H1 (cell line): ENCODE results near the gene CHRNA5. TPM values are rescaled to one million over a fixed set of nuclear protein-coding genes. Genes with fewer than 3 reads are reported as not detected.

Source experiments
- CTCF ChIA-PET: fragments of 300-600 bp; sonication (Branson Sonifier 250); formaldehyde crosslinking; loops from one replicate; lab custom pipeline; 2021; ENCODE audit not compliant: partially characterized antibody; lab: Charles Lee
- POLR2A ChIA-PET: fragments of 300-600 bp; sonication (Branson Sonifier 250); formaldehyde crosslinking; loops from one replicate; lab custom pipeline; 2021; ENCODE audit warnings: inconsistent platforms; ENCODE audit not compliant: partially characterized antibody; lab: Charles Lee
- DNase-seq, 2 experiments: peaks; one replicate each; pipeline versions ENCODE4 v3.0.0 to v3.0.0-alpha.2; 2010 to 2022; ENCODE audit warnings: low spot score in 2 of 2, low read depth in 1 of 2, mixed read lengths in 1 of 2
- FAIRE-seq: peaks from 2 replicates; lab custom pipeline; 2011; peaks lifted over from hg19 to GRCh38; lab: Jason Lieb, UNC
- H2AFZ ChIP-seq: 2 replicates; pipeline ENCODE4 v1.8.1; 2012; ENCODE audit warnings: low read length, inconsistent platforms
- H2AK5ac ChIP-seq: 2 replicates; pipeline ENCODE4 v1.6.1; 2013; ENCODE audit warnings: low read depth, low read length
- H2BK120ac ChIP-seq: replicated peaks from 2 replicates; pipeline ENCODE3; 2013; ENCODE audit warnings: low read depth, low read length, inconsistent platforms
- H2BK12ac ChIP-seq: 2 replicates; pipeline ENCODE4 v1.6.1; 2013; ENCODE audit warnings: low read depth, low read length
- H2BK15ac ChIP-seq: 2 replicates; pipeline ENCODE4 v1.6.1; 2013; ENCODE audit warnings: low read length
- H2BK20ac ChIP-seq: 2 replicates; pipeline ENCODE4 v1.6.1; 2013; ENCODE audit warnings: low read length
- H2BK5ac ChIP-seq: 2 replicates; pipeline ENCODE4 v1.6.1; 2013; ENCODE audit warnings: low read depth, low read length
- H3K14ac ChIP-seq: 2 replicates; pipeline ENCODE4 v1.6.1; 2013; ENCODE audit warnings: inconsistent platforms; ENCODE audit not compliant: insufficient read length
- H3K18ac ChIP-seq: 2 replicates; pipeline ENCODE4 v1.6.1; 2013; ENCODE audit warnings: low read length; ENCODE audit errors: extremely low read depth
- H3K23ac ChIP-seq: 2 replicates; pipeline ENCODE4 v1.6.1; 2013; ENCODE audit warnings: inconsistent platforms; ENCODE audit not compliant: insufficient read length
- H3K23me2 ChIP-seq: 2 replicates; pipeline ENCODE4 v1.6.1; 2013; ENCODE audit warnings: low read depth, low read length
- H3K27ac ChIP-seq: 2 replicates; pipeline ENCODE4 v1.6.1; 2011; ENCODE audit warnings: low read depth, low read length, inconsistent platforms
- H3K27me3 ChIP-seq, 4 experiments: replicated peaks in 1 of 4; 1 replicate in 1 of 4; 2 replicates in 3 of 4; pipeline versions ENCODE4 v1.6.1 to v1.8.1; 2011 to 2013; ENCODE audit warnings: low read length in 3 of 4, mild to moderate bottlenecking in 3 of 4, inconsistent platforms in 2 of 4, mixed read lengths in 2 of 4, moderate library complexity in 1 of 4; ENCODE audit not compliant: control insufficient read depth in 3 of 4, insufficient read depth in 3 of 4; ENCODE audit errors: extremely low read depth in 1 of 4
- H3K36me3 ChIP-seq, 4 experiments: 2 replicates each; pipeline versions ENCODE4 v1.6.1 to v1.8.1; 2011 to 2013; ENCODE audit warnings: mild to moderate bottlenecking in 4 of 4, low read length in 3 of 4, moderate library complexity in 2 of 4, control low read depth in 1 of 4, inconsistent platforms in 1 of 4; ENCODE audit not compliant: insufficient read depth in 4 of 4, control insufficient read depth in 2 of 4
- H3K4ac ChIP-seq: replicated peaks from 2 replicates; pipeline ENCODE3; 2013; ENCODE audit warnings: low read length, low read depth, mixed read lengths, inconsistent platforms; ENCODE audit not compliant: insufficient read length
- H3K4me1 ChIP-seq, 4 experiments: replicated peaks in 1 of 4; 1 replicate in 1 of 4; 2 replicates in 3 of 4; pipeline versions ENCODE4 v1.6.1 to v1.8.1; 2011 to 2013; ENCODE audit warnings: low read length in 3 of 4, inconsistent platforms in 2 of 4, mixed read lengths in 1 of 4; ENCODE audit not compliant: insufficient read depth in 4 of 4, control insufficient read depth in 3 of 4
- H3K4me2 ChIP-seq, 2 experiments: 2 replicates each; pipeline versions ENCODE4 v1.6.1 to v1.8.1; 2011 to 2013; ENCODE audit warnings: low read depth in 2 of 2, low read length in 2 of 2, control low read depth in 1 of 2, inconsistent platforms in 1 of 2, mild to moderate bottlenecking in 1 of 2; ENCODE audit not compliant: insufficient read depth in 1 of 2
- H3K4me3 ChIP-seq, 4 experiments: fragments of 200-600, 300-600 bp in 1 of 4; sonication (generic), shearing (Covaris generic), sonication (Bioruptor Twin) in 1 of 4; 2 replicates each; pipeline versions ENCODE4 v1.5.1 to v1.8.1; 2011 to 2016; ENCODE audit warnings: low read length in 4 of 4, low read depth in 3 of 4, control low read depth in 2 of 4, inconsistent platforms in 2 of 4, mild to moderate bottlenecking in 2 of 4, mixed read lengths in 1 of 4, moderate library complexity in 1 of 4; ENCODE audit not compliant: insufficient read depth in 2 of 4; ENCODE audit errors: extremely low read depth in 1 of 4
- H3K56ac ChIP-seq: replicated peaks from 2 replicates; pipeline ENCODE3; 2013; ENCODE audit warnings: low read depth, mild to moderate bottlenecking, mixed read lengths, low read length, inconsistent platforms; ENCODE audit not compliant: insufficient read length
- H3K79me1 ChIP-seq: 2 replicates; pipeline ENCODE4 v1.6.1; 2013; ENCODE audit warnings: low read depth, low read length, control low read depth
- H3K79me2 ChIP-seq, 2 experiments: 2 replicates each; pipeline versions ENCODE4 v1.6.1 to v1.8.1; 2012 to 2013; ENCODE audit warnings: low read length in 2 of 2, mild to moderate bottlenecking in 2 of 2, inconsistent platforms in 1 of 2; ENCODE audit not compliant: insufficient read depth in 2 of 2, control insufficient read depth in 1 of 2
- H3K9ac ChIP-seq, 4 experiments: replicated peaks in 1 of 4; 1 replicate in 1 of 4; 2 replicates in 3 of 4; pipeline versions ENCODE4 v1.6.1 to v1.8.1; 2011 to 2013; ENCODE audit warnings: low read depth in 3 of 4, low read length in 3 of 4, control low read depth in 2 of 4, mild to moderate bottlenecking in 2 of 4, moderate library complexity in 2 of 4, inconsistent platforms in 1 of 4; ENCODE audit errors: extremely low read depth in 1 of 4
- H3K9me3 ChIP-seq, 2 experiments: 2 replicates each; pipeline versions ENCODE4 v1.6.1 to v1.8.1; 2012 to 2013; ENCODE audit warnings: mild to moderate bottlenecking in 2 of 2, moderate library complexity in 2 of 2, control low read depth in 1 of 2, inconsistent platforms in 1 of 2, low read depth in 1 of 2, low read length in 1 of 2, mixed read lengths in 1 of 2; ENCODE audit not compliant: insufficient read depth in 2 of 2
- H4K20me1 ChIP-seq, 2 experiments: replicated peaks in 1 of 2; 2 replicates each; pipeline versions ENCODE3 to v1.8.1; 2011 to 2013; ENCODE audit warnings: inconsistent platforms in 2 of 2, low read length in 2 of 2, mild to moderate bottlenecking in 1 of 2; ENCODE audit not compliant: insufficient read depth in 2 of 2, control insufficient read depth in 1 of 2
- H4K5ac ChIP-seq: 2 replicates; pipeline ENCODE4 v1.6.1; 2013; ENCODE audit warnings: low read length, low read depth, mixed read lengths, inconsistent platforms; ENCODE audit not compliant: insufficient read length
- H4K8ac ChIP-seq: 2 replicates; pipeline ENCODE4 v1.8.0; 2013; ENCODE audit warnings: mild to moderate bottlenecking, moderate library complexity, low read length, inconsistent platforms; ENCODE audit not compliant: insufficient read depth; ENCODE audit errors: extremely low read depth
- H4K91ac ChIP-seq: replicated peaks from 2 replicates; pipeline ENCODE3; 2013; ENCODE audit warnings: low read length, mixed read lengths, inconsistent platforms; ENCODE audit not compliant: insufficient read length
- BCL11A ChIP-seq, 2 experiments: IDR thresholded peaks; one replicate each; pipeline ENCODE4 v1.6.1; 2011; ENCODE audit warnings: low read depth in 2 of 2, low read length in 2 of 2, mild to moderate bottlenecking in 2 of 2
- BRCA1 ChIP-seq: IDR thresholded peaks from 2 replicates; pipeline ENCODE4 v1.6.1; 2012; ENCODE audit warnings: low read depth, low read length, improper control_type of control experiment
- CBX8 ChIP-seq: fragments of 300-800, 300-1000 bp; sonication (generic); IDR thresholded peaks from 2 replicates; pipeline ENCODE4 v1.7.1; 2016; ENCODE audit warnings: low read depth, low read length, borderline replicate concordance
- CHD2 ChIP-seq: IDR thresholded peaks from 2 replicates; pipeline ENCODE4 v1.6.1; 2012; ENCODE audit warnings: low read length, improper control_type of control experiment
- CREB1 ChIP-seq: IDR thresholded peaks from 2 replicates; pipeline ENCODE4 v1.6.1; 2012; ENCODE audit warnings: inconsistent platforms
- CTCF ChIP-seq, 3 experiments: IDR thresholded peaks; 1 replicate in 2 of 3; 2 replicates in 1 of 3; pipeline versions ENCODE4 v1.5.1 to v1.6.1; 2011; ENCODE audit warnings: low read length in 3 of 3, mild to moderate bottlenecking in 3 of 3, inconsistent platforms in 2 of 3, low read depth in 1 of 3, moderate library complexity in 1 of 3; ENCODE audit not compliant: insufficient read depth in 1 of 3; ENCODE audit errors: control extremely low read depth in 1 of 3
- EZH2 ChIP-seq: fragments of 200-600 bp; sonication (generic); IDR thresholded peaks from 2 replicates; pipeline ENCODE4 v1.7.1; 2012; ENCODE audit warnings: low read depth, mild to moderate bottlenecking, moderate library complexity, low read length, inconsistent platforms; ENCODE audit not compliant: severe bottlenecking
- KDM1A ChIP-seq: fragments of 200-600, 300-600 bp; sonication (generic); IDR thresholded peaks from 2 replicates; pipeline ENCODE4 v1.7.1; 2016; ENCODE audit warnings: mild to moderate bottlenecking, low read length, borderline replicate concordance
- POLR2A ChIP-seq, 2 experiments: IDR thresholded peaks; 1 replicate in 1 of 2; 2 replicates in 1 of 2; pipeline ENCODE4 v1.6.1; 2011; ENCODE audit warnings: low read depth in 2 of 2, low read length in 2 of 2, mild to moderate bottlenecking in 2 of 2; ENCODE audit errors: control extremely low read depth in 1 of 2
- RBBP5 ChIP-seq: IDR thresholded peaks from 2 replicates; pipeline ENCODE4 v1.7.1; 2012; ENCODE audit warnings: low read depth, mild to moderate bottlenecking, inconsistent platforms, low read length, moderate library complexity, borderline replicate concordance
- RFX5 ChIP-seq: IDR thresholded peaks from 2 replicates; pipeline ENCODE4 v1.6.1; 2011; ENCODE audit warnings: low read depth, low read length, improper control_type of control experiment, borderline replicate concordance
- SUZ12 ChIP-seq: fragments of 200-600 bp; sonication (generic); IDR thresholded peaks from 2 replicates; pipeline ENCODE4 v1.6.1; 2012; ENCODE audit warnings: mild to moderate bottlenecking, inconsistent platforms, low read length, moderate library complexity, mixed read lengths
- TCF12 ChIP-seq: IDR thresholded peaks from 2 replicates; pipeline ENCODE4 v1.6.1; 2011; ENCODE audit warnings: low read depth, mild to moderate bottlenecking, low read length
- WGBS, 2 experiments: shearing (Covaris generic) in 1 of 2; methylation state at CpG; one replicate each; pipeline versions ENCODE4 v1.1.6 to v1.1.7; 2013 to 2015; ENCODE audit warnings: low lambda C conversion rate in 2 of 2, mixed read lengths in 2 of 2, inconsistent platforms in 1 of 2, low coverage in 1 of 2, missing lambda C conversion rate in 1 of 2; ENCODE audit not compliant: insufficient replicate concordance in 2 of 2, insufficient coverage in 1 of 2, insufficient read length in 1 of 2; ENCODE audit errors: extremely low coverage in 1 of 2, missing lambda C conversion rate in 1 of 2; 5-methylcytosine and 5-hydroxymethylcytosine counted together
- polyA plus RNA-seq, 7 experiments: library from polyadenylated mRNA; depleted of rRNA in 3 of 7; stranded (reverse) in 5 of 7; unstranded in 2 of 7; fragments of >200 nt in 5 of 7; fragments of 200-250 nt in 2 of 7; gene quantifications; 1 replicate in 5 of 7; 2 replicates in 1 of 7; 4 replicates in 1 of 7; pipeline versions ENCODE4 v1.2.1 to v1.2.3, GENCODE V29; 2011 to 2013; ENCODE audit warnings: missing spikeins in 2 of 7, mixed read lengths in 2 of 7
- total RNA-seq: library from RNA; stranded (reverse); fragmentation: NEBNext Ultra II Directional; extraction: Animal tissue kit (Norgen Biotek cat#: 25700); gene quantifications from 2 replicates; pipeline ENCODE4 v1.2.1, GENCODE V29; 2021

CHRNA5 gene
- total and polyA plus RNA-seq, 2 of the 8 experiments (the other 6 are each of a cell fraction or from before 2014, with no cell fraction given): 13.5 to 31.4 TPM

DNA sequence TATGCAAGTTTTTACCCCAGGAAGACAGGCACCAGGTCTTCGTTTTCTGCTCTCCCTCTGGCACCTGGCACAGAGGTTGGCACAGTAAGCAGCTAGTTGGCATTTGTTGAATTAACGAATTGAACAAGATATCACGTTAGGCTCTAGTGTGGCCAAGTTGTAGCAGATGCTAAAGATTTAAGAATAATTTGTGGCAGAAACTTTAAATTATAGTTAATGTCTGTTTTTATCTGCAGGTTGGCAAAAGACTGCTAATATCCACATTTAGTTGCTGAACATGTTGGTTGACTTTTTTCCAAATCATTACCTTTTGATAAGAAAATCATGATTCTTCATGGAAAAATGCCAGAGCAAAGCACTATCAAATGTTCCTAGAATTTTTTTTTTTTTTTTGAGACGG, 8.1 kb downstream of the CHRNA5 start:
- Histone ChIP-seq H2BK20ac (no peak overlapping the region), H3K27ac (no peak overlapping the region), H2BK15ac (no peak overlapping the region), H2BK12ac (no peak overlapping the region), H3K14ac (no peak overlapping the region), H3K79me2 (peaks cover 0 to 57% of the 10 kb centered on the region in 2 experiments; a peak in 2 of 4 replicates), H3K4me1 (peaks cover 0 to 3% (median 0%) of the 10 kb centered on the region in 4 experiments; a peak in 1 of 7 replicates), H2BK5ac (no peak overlapping the region), H3K18ac (no peak overlapping the region), H4K91ac (no peak overlapping the region), H4K20me1 (peaks cover 0 to 2% of the 10 kb centered on the region in 2 experiments), H4K8ac (no peak overlapping the region), H3K23ac (no peak overlapping the region), H3K4ac (no peak overlapping the region), H2AFZ (no peak overlapping the region), H3K4me3 (no peak overlapping the region), H3K9ac (no peak overlapping the region), H3K23me2 (no peaks in the 10 kb centered on the region), H3K56ac (no peak overlapping the region), H2BK120ac (no peak overlapping the region), H3K36me3 (no peaks in the 10 kb centered on the region; a peak in 1 of 8 replicates), H3K4me2 (no peak overlapping the region), H3K9me3 (no peaks in the 10 kb centered on the region), H2AK5ac (no peak overlapping the region), H3K79me1 (no peaks in the 10 kb centered on the region; the same call in 1 of the 2 replicates), H4K5ac (no peak overlapping the region), H3K27me3 (no peaks in the 10 kb centered on the region)
- ChIA-PET POLR2A (no interaction called here), CTCF (interaction anchor here (0.7 kb wide), 1 partner anchor 19 kb away, joined by 3 read pairs; no protein-coding TSS in a partner anchor)
- FAIRE-seq (no peak), DNase-seq (no peak)
- TF ChIP-seq BCL11A (IDR thresholded peaks at IDR 0.05; ENCODE audit: low read depth in 2 of 2, low read length in 2 of 2): no peak
- no peak for TF ChIP-seq TCF12
- TF ChIP-seq RBBP5: no peak
- no peak for TF ChIP-seq POLR2A (IDR thresholded peaks at IDR 0.05; ENCODE audit: control extremely low read depth in 1 of 2, low read depth in 2 of 2, low read length in 2 of 2)
- TF ChIP-seq CBX8: no peak
- TF ChIP-seq CTCF (IDR thresholded peaks at IDR 0.05; ENCODE audit: control extremely low read depth in 1 of 3, insufficient read depth in 1 of 3, low read depth in 1 of 3, low read length in 3 of 3): no peak
- no peak for TF ChIP-seq SUZ12
- TF ChIP-seq RFX5: no peak
- no peak for TF ChIP-seq BRCA1
- TF ChIP-seq CHD2: no peak
- no peak for TF ChIP-seq CREB1
- no peak for TF ChIP-seq KDM1A
- no peak for TF ChIP-seq EZH2
- WGBS, 2 experiments: 62% methylated on average over 4 of the region's 4 CpGs; no CpG with 5 or more reads in 1 of the 2 experiments
